ENCODE results near the gene TP53BP2.

The TP53BP2 gene

GRCh38 chr1:223750730-223751570 lies 94.8 kb downstream of the TP53BP2 start:
- H3K27me3 ChIP-seq (replicated peaks; ENCODE audit: control insufficient read depth, insufficient read depth, low read length) = no peaks in the 10 kb centered on the region
- H3K4me3 ChIP-seq (replicated peaks; ENCODE audit: low read depth, low read length) = no peak overlapping the region
- H3K36me3 ChIP-seq (ENCODE audit: control insufficient read depth, insufficient read depth, low read length) = peaks cover 34% of the 10 kb centered on the region
- no peak for DNase-seq (ENCODE audit: extremely low read depth, insufficient read length)
- TF ChIP-seq, protein P1, sequence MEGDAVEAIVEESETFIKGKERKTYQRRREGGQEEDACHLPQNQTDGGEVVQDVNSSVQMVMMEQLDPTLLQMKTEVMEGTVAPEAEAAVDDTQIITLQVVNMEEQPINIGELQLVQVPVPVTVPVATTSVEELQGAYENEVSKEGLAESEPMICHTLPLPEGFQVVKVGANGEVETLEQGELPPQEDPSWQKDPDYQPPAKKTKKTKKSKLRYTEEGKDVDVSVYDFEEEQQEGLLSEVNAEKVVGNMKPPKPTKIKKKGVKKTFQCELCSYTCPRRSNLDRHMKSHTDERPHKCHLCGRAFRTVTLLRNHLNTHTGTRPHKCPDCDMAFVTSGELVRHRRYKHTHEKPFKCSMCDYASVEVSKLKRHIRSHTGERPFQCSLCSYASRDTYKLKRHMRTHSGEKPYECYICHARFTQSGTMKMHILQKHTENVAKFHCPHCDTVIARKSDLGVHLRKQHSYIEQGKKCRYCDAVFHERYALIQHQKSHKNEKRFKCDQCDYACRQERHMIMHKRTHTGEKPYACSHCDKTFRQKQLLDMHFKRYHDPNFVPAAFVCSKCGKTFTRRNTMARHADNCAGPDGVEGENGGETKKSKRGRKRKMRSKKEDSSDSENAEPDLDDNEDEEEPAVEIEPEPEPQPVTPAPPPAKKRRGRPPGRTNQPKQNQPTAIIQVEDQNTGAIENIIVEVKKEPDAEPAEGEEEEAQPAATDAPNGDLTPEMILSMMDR (IDR thresholded peaks at IDR 0.05; ENCODE audit: insufficient read depth, low read length, poor library complexity, severe bottlenecking) = no peak

DNA sequence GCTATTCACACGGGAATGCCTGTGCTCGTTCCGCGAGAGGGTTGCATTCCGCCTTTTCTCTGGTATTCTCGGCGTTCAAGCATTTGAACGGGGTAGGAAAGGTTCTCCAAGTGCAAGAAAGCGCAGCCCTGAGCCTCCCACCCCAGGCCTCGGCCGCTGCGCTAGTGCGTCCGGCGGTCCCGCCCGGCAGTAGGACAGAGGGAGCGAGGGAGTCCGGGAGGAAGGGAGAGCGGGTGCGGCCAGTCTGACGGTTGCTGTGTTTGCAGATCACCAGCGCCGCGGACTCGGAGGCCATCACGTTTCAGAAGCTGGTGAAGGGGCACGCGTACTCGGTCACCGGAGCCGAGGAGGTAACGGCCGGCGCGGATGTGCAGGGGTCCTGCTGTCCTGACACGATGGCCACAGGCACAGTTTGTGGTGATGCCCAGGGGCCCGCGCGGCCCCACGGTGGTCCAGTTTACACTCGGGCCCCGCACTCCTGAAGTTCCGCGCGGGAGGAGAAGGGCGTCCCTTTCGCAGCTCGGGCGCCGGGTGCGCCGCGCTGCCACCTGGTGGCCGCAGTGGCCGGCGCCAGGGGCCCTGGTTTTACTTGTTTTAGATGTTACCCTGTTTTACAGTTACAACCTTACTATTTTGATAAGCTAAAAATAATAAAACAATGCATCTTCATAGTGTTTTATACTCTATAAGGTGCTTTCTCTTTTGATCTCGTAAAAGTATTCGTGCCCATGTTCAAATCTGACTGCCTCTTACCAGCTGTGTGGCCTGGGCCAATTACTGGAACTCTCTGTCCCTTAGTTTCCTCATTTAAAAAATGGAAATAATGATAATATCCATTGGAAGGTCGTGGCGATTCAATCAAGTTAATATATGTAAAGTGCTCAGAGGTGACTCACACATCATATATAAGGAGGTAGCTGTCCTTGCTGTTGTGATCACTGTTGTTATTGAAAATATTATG lies 96.7 kb downstream of the TP53BP2 start:
- Histone ChIP-seq H3K36me3 (ENCODE audit: control insufficient read depth, insufficient read depth, low read length) (peaks cover 35% of the 10 kb centered on the region), H3K27me3 (replicated peaks; ENCODE audit: control insufficient read depth, insufficient read depth, low read length) (no peaks in the 10 kb centered on the region), H3K4me3 (replicated peaks; ENCODE audit: low read depth, low read length) (peak overlapping the region; percentile 61)
- peak; percentile 78 for DNase-seq (ENCODE audit: extremely low read depth, insufficient read length)
- TF ChIP-seq, protein P1 (IDR thresholded peaks at IDR 0.05; ENCODE audit: insufficient read depth, low read length, poor library complexity, severe bottlenecking) = peak; percentile 84

DNA sequence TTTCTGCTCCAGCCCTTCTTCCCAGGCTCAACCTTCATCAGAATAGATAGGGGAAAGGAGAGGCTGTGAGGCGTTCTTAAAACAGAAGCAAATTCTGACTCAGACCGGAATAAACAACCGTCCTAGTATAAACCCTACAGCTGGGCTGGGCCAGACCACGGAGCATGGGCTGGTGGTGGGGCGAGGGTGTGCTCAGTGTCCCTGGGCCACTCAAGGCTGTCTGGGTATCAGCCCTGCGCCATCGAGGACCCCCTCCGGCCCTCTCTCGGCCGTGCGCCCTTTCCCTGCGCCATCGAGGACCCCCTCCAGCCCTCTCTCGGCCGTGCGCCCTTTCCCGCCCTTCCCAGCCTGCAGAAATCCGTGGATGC lies 97.4 kb downstream of the TP53BP2 start:
- H3K4me3 ChIP-seq (replicated peaks; ENCODE audit: low read depth, low read length) = peak overlapping the region; percentile 61
- peaks cover 34% of the 10 kb centered on the region for H3K36me3 ChIP-seq (ENCODE audit: control insufficient read depth, insufficient read depth, low read length)
- TF ChIP-seq, protein P1 (IDR thresholded peaks at IDR 0.05; ENCODE audit: insufficient read depth, low read length, poor library complexity, severe bottlenecking) = no peak
- H3K27me3 ChIP-seq (replicated peaks; ENCODE audit: control insufficient read depth, insufficient read depth, low read length) = no peaks in the 10 kb centered on the region
- no peak for DNase-seq (ENCODE audit: extremely low read depth, insufficient read length)

DNA sequence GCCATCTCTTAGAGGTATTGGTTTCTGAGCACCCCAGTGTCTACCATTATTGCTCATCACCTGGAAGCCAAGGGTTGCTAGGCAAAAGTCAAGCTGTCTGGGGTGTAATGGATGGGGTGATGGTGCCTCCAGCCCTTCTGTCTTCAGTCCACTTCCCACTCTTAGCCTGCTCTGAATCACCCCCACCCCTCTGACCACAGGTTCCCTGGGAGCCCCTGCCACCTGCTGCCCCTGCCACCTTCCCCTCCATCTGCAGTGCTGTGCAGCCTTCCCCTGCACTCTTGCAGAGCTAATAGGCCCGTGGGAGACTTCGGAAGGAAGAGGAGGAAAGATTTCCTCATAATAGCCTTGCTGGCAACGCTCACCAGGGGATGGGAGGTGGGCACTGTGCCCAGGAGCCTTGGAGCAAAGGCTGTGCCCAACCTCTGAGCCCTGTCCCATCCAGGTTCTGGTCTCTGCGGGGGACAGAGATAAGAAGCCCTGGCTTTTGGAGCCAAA lies 97.9 kb downstream of the TP53BP2 start:
- no peaks in the 10 kb centered on the region for H3K27me3 ChIP-seq (replicated peaks; ENCODE audit: control insufficient read depth, insufficient read depth, low read length)
- H3K4me3 ChIP-seq (replicated peaks; ENCODE audit: low read depth, low read length) = no peak overlapping the region
- TF ChIP-seq, protein P1 (IDR thresholded peaks at IDR 0.05; ENCODE audit: insufficient read depth, low read length, poor library complexity, severe bottlenecking) = no peak
- peaks cover 32% of the 10 kb centered on the region for H3K36me3 ChIP-seq (ENCODE audit: control insufficient read depth, insufficient read depth, low read length)
- DNase-seq (ENCODE audit: extremely low read depth, insufficient read length) = no peak

GRCh38 chr1:223745731-223746130 lies 100.0 kb downstream of the TP53BP2 start:
- peaks cover 13% of the 10 kb centered on the region for H3K36me3 ChIP-seq (ENCODE audit: control insufficient read depth, insufficient read depth, low read length)
- TF ChIP-seq, protein P1 (IDR thresholded peaks at IDR 0.05; ENCODE audit: insufficient read depth, low read length, poor library complexity, severe bottlenecking) = no peak
- H3K4me3 ChIP-seq (replicated peaks; ENCODE audit: low read depth, low read length) = no peak overlapping the region
- no peak for DNase-seq (ENCODE audit: extremely low read depth, insufficient read length)
- H3K27me3 ChIP-seq (replicated peaks; ENCODE audit: control insufficient read depth, insufficient read depth, low read length) = no peaks in the 10 kb centered on the region
